H9 (cell line): ENCODE data around the gene PFKP. TPM values are rescaled to one million over a fixed set of nuclear protein-coding genes. Genes with fewer than 3 reads are reported as not detected.

Experiments
- DNase-seq: peaks from one replicate; pipeline ENCODE4 v3.0.0-alpha.2; 2017
- H2AFZ ChIP-seq: one replicate; pipeline ENCODE4 v1.6.1; 2013; ENCODE audit warnings: mild to moderate bottlenecking, low read length, control low read depth, moderate library complexity
- H2AK5ac ChIP-seq: 2 replicates; pipeline ENCODE4 v1.6.1; 2013; ENCODE audit warnings: low read length, control low read depth, mixed read lengths; ENCODE audit not compliant: insufficient read length
- H2BK120ac ChIP-seq: one replicate; pipeline ENCODE4 v1.6.1; 2013; ENCODE audit warnings: low read depth, mild to moderate bottlenecking, low read length, control low read depth, inconsistent platforms; ENCODE audit not compliant: poor library complexity, severe bottlenecking
- H2BK12ac ChIP-seq: 2 replicates; pipeline ENCODE4 v1.6.1; 2013; ENCODE audit warnings: low read length, control low read depth, mixed read lengths, low read depth; ENCODE audit not compliant: insufficient read length
- H2BK15ac ChIP-seq: 2 replicates; pipeline ENCODE4 v1.6.1; 2013; ENCODE audit warnings: low read depth, low read length, control low read depth
- H2BK20ac ChIP-seq: one replicate; pipeline ENCODE4 v1.6.1; 2013; ENCODE audit warnings: low read depth, mild to moderate bottlenecking, low read length, control low read depth, inconsistent platforms; ENCODE audit not compliant: poor library complexity, severe bottlenecking
- H2BK5ac ChIP-seq: 2 replicates; pipeline ENCODE4 v1.6.1; 2013; ENCODE audit warnings: low read length, control low read depth, mixed read lengths; ENCODE audit not compliant: insufficient read length
- H3K14ac ChIP-seq: 2 replicates; pipeline ENCODE4 v1.6.1; 2013; ENCODE audit warnings: low read length, control low read depth; ENCODE audit not compliant: insufficient read depth
- H3K18ac ChIP-seq: 2 replicates; pipeline ENCODE4 v1.6.1; 2013; ENCODE audit warnings: low read depth, mild to moderate bottlenecking, mixed read lengths, low read length, control low read depth; ENCODE audit not compliant: insufficient read length
- H3K23ac ChIP-seq: 2 replicates; pipeline ENCODE4 v1.6.1; 2013; ENCODE audit warnings: low read length, control low read depth, mixed read lengths, low read depth; ENCODE audit not compliant: insufficient read length
- H3K23me2 ChIP-seq: 2 replicates; pipeline ENCODE4 v1.6.1; 2013; ENCODE audit warnings: low read depth, mild to moderate bottlenecking, mixed read lengths, low read length, control low read depth; ENCODE audit not compliant: insufficient read length, poor library complexity, severe bottlenecking
- H3K27ac ChIP-seq: 2 replicates; pipeline ENCODE4 v1.5.1; 2013; ENCODE audit warnings: low read length, control low read depth, mixed read lengths, low read depth; ENCODE audit not compliant: insufficient read length
- H3K27me3 ChIP-seq: 2 replicates; pipeline ENCODE4 v1.6.1; 2013; ENCODE audit warnings: low read length, control low read depth, inconsistent platforms; ENCODE audit not compliant: insufficient read depth
- H3K4ac ChIP-seq: 2 replicates; pipeline ENCODE4 v1.6.1; 2013; ENCODE audit warnings: low read depth, mild to moderate bottlenecking, control low read depth, inconsistent platforms, low read length, moderate library complexity
- H3K4me1 ChIP-seq: 2 replicates; pipeline ENCODE4 v1.6.1; 2013; ENCODE audit warnings: low read length, control low read depth, inconsistent platforms; ENCODE audit not compliant: insufficient read depth
- H3K4me2 ChIP-seq: 2 replicates; pipeline ENCODE4 v1.6.1; 2013; ENCODE audit warnings: low read length, control low read depth, mixed read lengths; ENCODE audit not compliant: insufficient read length, insufficient read depth
- H3K56ac ChIP-seq: 2 replicates; pipeline ENCODE4 v1.6.1; 2013; ENCODE audit warnings: low read depth, mild to moderate bottlenecking, mixed read lengths, low read length, control low read depth; ENCODE audit not compliant: insufficient read length
- H3K79me1 ChIP-seq: 2 replicates; pipeline ENCODE4 v1.6.1; 2013; ENCODE audit warnings: low read depth, mild to moderate bottlenecking, moderate library complexity, low read length, control low read depth, inconsistent platforms; ENCODE audit not compliant: insufficient read depth, poor library complexity, severe bottlenecking
- H3K79me2 ChIP-seq: 2 replicates; pipeline ENCODE4 v1.6.1; 2013; ENCODE audit warnings: low read length, control low read depth, inconsistent platforms; ENCODE audit not compliant: insufficient read depth
- H3K9ac ChIP-seq: 2 replicates; pipeline ENCODE4 v1.6.1; 2013; ENCODE audit warnings: low read length, control low read depth, mixed read lengths; ENCODE audit not compliant: insufficient read length; ENCODE audit errors: extremely low read depth
- H3K9me3 ChIP-seq: one replicate; pipeline ENCODE4 v1.6.1; 2013; ENCODE audit warnings: low read depth, low read length, inconsistent platforms; ENCODE audit not compliant: control insufficient read depth
- H3T11ph ChIP-seq: one replicate; pipeline ENCODE4 v1.6.1; 2013; ENCODE audit warnings: mild to moderate bottlenecking, low read length, control low read depth, inconsistent platforms
- H4K20me1 ChIP-seq: one replicate; pipeline ENCODE4 v1.6.1; 2013; ENCODE audit not compliant: control insufficient read depth, insufficient read length, insufficient read depth
- H4K5ac ChIP-seq: 2 replicates; pipeline ENCODE4 v1.6.1; 2013; ENCODE audit warnings: low read depth, mild to moderate bottlenecking, mixed read lengths, low read length, control low read depth; ENCODE audit not compliant: insufficient read length
- H4K8ac ChIP-seq: replicated peaks from 2 replicates; pipeline ENCODE4 v1.6.1; 2013; ENCODE audit warnings: low read length, control low read depth, mixed read lengths, low read depth; ENCODE audit not compliant: insufficient read length
- H4K91ac ChIP-seq: 2 replicates; pipeline ENCODE4 v1.6.1; 2013; ENCODE audit warnings: low read depth, mild to moderate bottlenecking, moderate library complexity, mixed read lengths, low read length, control low read depth; ENCODE audit not compliant: insufficient read length
- H3K27ac Mint-ChIP-seq, 3 experiments: 2 replicates in 2 of 3; 3 replicates in 1 of 3; pipeline ENCODE4 v1.8.0; 2020 to 2021; ENCODE audit warnings: mixed read lengths in 3 of 3, mild to moderate bottlenecking in 1 of 3, moderate library complexity in 1 of 3
- H3K27me3 Mint-ChIP-seq: 2 replicates; pipeline ENCODE4 v1.8.0; 2021; ENCODE audit warnings: low read depth, mild to moderate bottlenecking, moderate library complexity, mixed read lengths
- H3K36me3 Mint-ChIP-seq, 3 experiments: 2 replicates in 2 of 3; 3 replicates in 1 of 3; pipeline ENCODE4 v1.8.0; 2020 to 2021; ENCODE audit warnings: low read depth in 3 of 3, mixed read lengths in 3 of 3; ENCODE audit not compliant: insufficient read depth in 1 of 3
- H3K4me1 Mint-ChIP-seq, 2 experiments: 2 replicates each; pipeline ENCODE4 v1.8.0; 2020; ENCODE audit warnings: mixed read lengths in 2 of 2
- H3K4me3 Mint-ChIP-seq, 2 experiments: 2 replicates in 1 of 2; 3 replicates in 1 of 2; pipeline ENCODE4 v1.8.0; 2020 to 2021; ENCODE audit warnings: mild to moderate bottlenecking in 2 of 2, mixed read lengths in 2 of 2, moderate library complexity in 1 of 2
- H3K9me3 Mint-ChIP-seq, 2 experiments: 2 replicates in 1 of 2; 3 replicates in 1 of 2; pipeline ENCODE4 v1.8.0; 2020; ENCODE audit warnings: mild to moderate bottlenecking in 2 of 2, mixed read lengths in 2 of 2, moderate library complexity in 1 of 2
- WGBS: extraction: QIAGEN DNeasy Blood & Tissue Kit; methylation state at CpG from one replicate; pipeline ENCODE4 v1.1.7; 2013; ENCODE audit warnings: missing lambda C conversion rate, low lambda C conversion rate, mixed read lengths; ENCODE audit not compliant: insufficient read length; ENCODE audit errors: extremely low coverage; 5-methylcytosine and 5-hydroxymethylcytosine counted together
- total RNA-seq: library from RNA; stranded (reverse); gene quantifications from 2 replicates; pipeline ENCODE4 v1.2.1, GENCODE V29; 2021
- TF ChIP-seq, protein P1 (sequence below): fragments of 200-600 bp; sonication (generic); conservative IDR thresholded peaks from 3 replicates; pipeline ENCODE4 v1.8.0; 2021; ENCODE audit warnings: antibody characterized with exemption, mild to moderate bottlenecking

PFKP gene
- total RNA-seq, 1 experiment from 2014 or later, result 145 TPM

DNA sequence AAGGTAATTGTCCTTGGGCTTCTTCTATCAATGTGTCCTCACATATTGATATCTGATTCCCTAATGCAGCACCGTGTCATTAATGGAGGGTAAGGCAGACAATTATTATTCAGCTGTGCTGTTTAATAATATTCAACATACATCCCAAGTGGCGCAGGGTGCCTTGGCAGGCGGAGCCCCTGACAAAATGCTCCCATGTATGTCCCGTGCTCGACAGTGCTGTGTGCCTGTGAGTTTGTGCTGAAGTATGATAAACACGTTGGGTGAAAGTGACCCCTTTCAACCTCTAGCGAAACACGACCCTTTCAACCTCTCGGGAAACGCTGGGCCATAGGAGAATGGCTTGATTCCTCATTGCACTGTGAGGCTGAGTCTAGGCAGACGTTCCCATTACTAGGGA is 31.3 kb downstream of the PFKP start:
- H3K27ac Mint-ChIP-seq, result no peak overlapping the region
- no peaks in the 10 kb centered on the region for H3K27me3 ChIP-seq
- no peak overlapping the region for H3K4ac ChIP-seq
- TF ChIP-seq, protein P1, sequence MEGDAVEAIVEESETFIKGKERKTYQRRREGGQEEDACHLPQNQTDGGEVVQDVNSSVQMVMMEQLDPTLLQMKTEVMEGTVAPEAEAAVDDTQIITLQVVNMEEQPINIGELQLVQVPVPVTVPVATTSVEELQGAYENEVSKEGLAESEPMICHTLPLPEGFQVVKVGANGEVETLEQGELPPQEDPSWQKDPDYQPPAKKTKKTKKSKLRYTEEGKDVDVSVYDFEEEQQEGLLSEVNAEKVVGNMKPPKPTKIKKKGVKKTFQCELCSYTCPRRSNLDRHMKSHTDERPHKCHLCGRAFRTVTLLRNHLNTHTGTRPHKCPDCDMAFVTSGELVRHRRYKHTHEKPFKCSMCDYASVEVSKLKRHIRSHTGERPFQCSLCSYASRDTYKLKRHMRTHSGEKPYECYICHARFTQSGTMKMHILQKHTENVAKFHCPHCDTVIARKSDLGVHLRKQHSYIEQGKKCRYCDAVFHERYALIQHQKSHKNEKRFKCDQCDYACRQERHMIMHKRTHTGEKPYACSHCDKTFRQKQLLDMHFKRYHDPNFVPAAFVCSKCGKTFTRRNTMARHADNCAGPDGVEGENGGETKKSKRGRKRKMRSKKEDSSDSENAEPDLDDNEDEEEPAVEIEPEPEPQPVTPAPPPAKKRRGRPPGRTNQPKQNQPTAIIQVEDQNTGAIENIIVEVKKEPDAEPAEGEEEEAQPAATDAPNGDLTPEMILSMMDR, result no peak
- H3K36me3 Mint-ChIP-seq, result peaks cover 33 to 53% (median 48%) of the 10 kb centered on the region in 3 experiments
- H2BK12ac ChIP-seq, result no peak overlapping the region
- H3K23me2 ChIP-seq, result no peaks in the 10 kb centered on the region
- DNase-seq, result no peak
- H3K56ac ChIP-seq, result no peak overlapping the region
- WGBS, result no CpG with 5 or more reads among the region's 11 CpGs
- no peak overlapping the region for H3K27ac ChIP-seq
- no peak overlapping the region for H2BK20ac ChIP-seq
- no peaks in the 10 kb centered on the region for H3K9me3 Mint-ChIP-seq
- no peak overlapping the region for H2BK5ac ChIP-seq
- H3K9me3 ChIP-seq, result no peaks in the 10 kb centered on the region
- no peak overlapping the region for H3K23ac ChIP-seq
- no peak overlapping the region for H2AK5ac ChIP-seq
- H3K79me2 ChIP-seq, result peaks cover 3% of the 10 kb centered on the region; the same call in 1 of the 2 replicates
- no peak overlapping the region for H2BK120ac ChIP-seq
- no peaks in the 10 kb centered on the region for H4K20me1 ChIP-seq
- H4K8ac ChIP-seq, result no peak overlapping the region
- no peaks in the 10 kb centered on the region; the same call in 1 of the 2 replicates for H3K27me3 Mint-ChIP-seq
- H3K4me1 Mint-ChIP-seq, result peaks cover 27 to 42% of the 10 kb centered on the region in 2 experiments
- H3K4me1 ChIP-seq, result peaks cover 5% of the 10 kb centered on the region; the same call in 1 of the 2 replicates
- H4K5ac ChIP-seq, result no peak overlapping the region
- H3T11ph ChIP-seq, result no peak overlapping the region
- no peak overlapping the region for H3K9ac ChIP-seq
- H4K91ac ChIP-seq, result no peak overlapping the region
- H2BK15ac ChIP-seq, result no peak overlapping the region
- H3K18ac ChIP-seq, result no peak overlapping the region
- no peak overlapping the region for H2AFZ ChIP-seq
- peaks cover 5% of the 10 kb centered on the region for H3K79me1 ChIP-seq
- H3K4me3 Mint-ChIP-seq, result no peak overlapping the region
- H3K14ac ChIP-seq, result no peak overlapping the region
- no peak overlapping the region for H3K4me2 ChIP-seq
